HepG2 (cell line): ENCODE results near the gene NXPE3. TPM values are rescaled to one million over a fixed set of nuclear protein-coding genes. Genes with fewer than 3 reads are reported as not detected.

Source experiments
- ATAC-seq: fragments of 200-7000 bp; cut with Tn5 transposase; 3 replicates; pipeline ENCODE4 v1.9.1; 2020; ENCODE audit warnings: mild to moderate bottlenecking, moderate library complexity
- BruUV-seq: library from RNA; stranded (reverse); fragments of 400-500 nt; replicated peaks from 2 replicates; lab custom pipeline; 2021; lab: Mats Ljungman, UMichigan
- CTCF ChIA-PET: fragments of 300-600 bp; formaldehyde crosslinking; extraction: SDS; loops from one replicate; lab custom pipeline; 2021; ENCODE audit warnings: low total read pairs, inconsistent platforms, low intra/inter-chr PET ratio; lab: Yijun Ruan, JAX
- POLR2A ChIA-PET: fragments of 350-600 bp; sonication (Branson Sonifier 250); formaldehyde crosslinking; loops from one replicate; lab custom pipeline; 2020; ENCODE audit warnings: antibody characterized with exemption, inconsistent platforms; lab: Yijun Ruan, JAX
- DNase-seq: peaks from one replicate; pipeline ENCODE4 v3.0.0-alpha.2; 2015; ENCODE audit warnings: low spot score
- FAIRE-seq: peaks from 3 replicates; lab custom pipeline; 2011; peaks lifted over from hg19 to GRCh38; lab: Jason Lieb, UNC
- H2AFZ ChIP-seq: one replicate; pipeline ENCODE4 v1.6.1; 2011; ENCODE audit warnings: low read length, inconsistent platforms
- H3K27ac ChIP-seq: fragments of 300-600 bp; 3 replicates; pipeline ENCODE4 v1.8.0; 2011; ENCODE audit warnings: mixed run types, mild to moderate bottlenecking, mixed read lengths, low read length, inconsistent platforms; ENCODE audit not compliant: insufficient read depth; ENCODE audit errors: extremely low read length
- H3K27me3 ChIP-seq, 2 experiments: fragments of 200-600 bp in 1 of 2; 2 replicates in 1 of 2; 3 replicates in 1 of 2; pipeline versions ENCODE4 v1.6.0 to v1.8.0; 2011; ENCODE audit warnings: low read length in 2 of 2, mild to moderate bottlenecking in 2 of 2, moderate library complexity in 2 of 2, inconsistent platforms in 1 of 2; ENCODE audit not compliant: insufficient read depth in 2 of 2, control insufficient read depth in 1 of 2
- H3K36me3 ChIP-seq, 2 experiments: fragments of 200-600 bp in 1 of 2; replicated peaks in 1 of 2; 2 replicates in 1 of 2; 3 replicates in 1 of 2; pipeline versions ENCODE4 v1.5.1 to v1.8.0; 2011; ENCODE audit warnings: low read length in 2 of 2, inconsistent platforms in 1 of 2; ENCODE audit not compliant: insufficient read depth in 2 of 2, control insufficient read depth in 1 of 2
- H3K4me1 ChIP-seq: 2 replicates; pipeline ENCODE4 v1.5.1; 2012; ENCODE audit warnings: low read length, inconsistent platforms; ENCODE audit not compliant: insufficient read depth
- H3K4me2 ChIP-seq: 2 replicates; pipeline ENCODE4 v1.6.0; 2011; ENCODE audit warnings: low read depth, low read length, inconsistent platforms
- H3K4me3 ChIP-seq, 3 experiments: fragments of 200-600 bp in 1 of 3; sonication (generic), shearing (Covaris generic) in 1 of 3; replicated peaks in 1 of 3; 2 replicates each; pipeline ENCODE4 v1.5.1; 2011 to 2016; ENCODE audit warnings: low read length in 3 of 3, inconsistent platforms in 2 of 3, low read depth in 2 of 3, mild to moderate bottlenecking in 2 of 3, control low read depth in 1 of 3, mixed read lengths in 1 of 3; ENCODE audit not compliant: insufficient read depth in 1 of 3
- H3K79me2 ChIP-seq: one replicate; pipeline ENCODE4 v1.6.1; 2011; ENCODE audit warnings: low read length, inconsistent platforms; ENCODE audit not compliant: insufficient read depth
- H3K9ac ChIP-seq: 2 replicates; pipeline ENCODE4 v1.6.0; 2011; ENCODE audit warnings: mild to moderate bottlenecking, low read depth, low read length, inconsistent platforms; ENCODE audit not compliant: insufficient read depth
- H3K9me3 ChIP-seq: 2 replicates; pipeline ENCODE4 v1.5.1; 2012; ENCODE audit warnings: mild to moderate bottlenecking, low read length
- H4K20me1 ChIP-seq: 2 replicates; pipeline ENCODE4 v1.6.0; 2011; ENCODE audit warnings: inconsistent platforms, mild to moderate bottlenecking, low read length, moderate library complexity; ENCODE audit not compliant: insufficient read depth
- ADNP ChIP-seq: sonication (generic); formaldehyde crosslinking; IDR thresholded peaks from 2 replicates; pipeline ENCODE4 v1.4.0; 2020; ENCODE audit warnings: missing genetic modification reagents
- ASH2L ChIP-seq: fragments of 300-600, 200-600 bp; sonication (generic); IDR thresholded peaks from 2 replicates; pipeline ENCODE4 v1.7.0; 2017; ENCODE audit warnings: low read depth, mild to moderate bottlenecking, moderate library complexity, mixed read lengths, low read length; ENCODE audit not compliant: insufficient read length
- CENPX ChIP-seq: sonication (generic); formaldehyde crosslinking; IDR thresholded peaks from 2 replicates; pipeline ENCODE4 v1.9.0; 2021; ENCODE audit warnings: mild to moderate bottlenecking, missing genetic modification reagents, moderate library complexity
- CTCF ChIP-seq: sonication (generic); formaldehyde crosslinking; IDR thresholded peaks from 2 replicates; pipeline ENCODE4 v1.5.0; 2020; ENCODE audit warnings: mild to moderate bottlenecking, missing genetic modification reagents, moderate library complexity
- ELF1 ChIP-seq: sonication (generic); formaldehyde crosslinking; IDR thresholded peaks from 2 replicates; pipeline ENCODE4 v1.4.0; 2020; ENCODE audit warnings: missing genetic modification reagents
- FOXA1 ChIP-seq, 2 experiments: fragments of 450-650 bp in 1 of 2; sonication (generic) in 1 of 2; formaldehyde crosslinking in 1 of 2; IDR thresholded peaks; 2 replicates each; pipeline versions ENCODE4 v1.4.0 to v1.6.1; 2016 to 2020; ENCODE audit warnings: missing genetic modification reagents in 1 of 2
- FOXA3 ChIP-seq: IDR thresholded peaks from 2 replicates; pipeline ENCODE4 v1.6.1; 2016; ENCODE audit warnings: missing genetic modification reagents, missing compliant biosample characterization
- HNF4A ChIP-seq: sonication (generic); formaldehyde crosslinking; IDR thresholded peaks from 2 replicates; pipeline ENCODE4 v1.4.0; 2020; ENCODE audit warnings: missing genetic modification reagents
- JARID2 ChIP-seq: sonication (generic); formaldehyde crosslinking; IDR thresholded peaks from 2 replicates; pipeline ENCODE4 v1.8.1; 2023; ENCODE audit warnings: missing genetic modification reagents, inconsistent platforms; ENCODE audit not compliant: insufficient replicate concordance
- RAD21 ChIP-seq: fragments of 450-650 bp; formaldehyde crosslinking; IDR thresholded peaks from 2 replicates; pipeline ENCODE4 v1.5.0; 2020; ENCODE audit warnings: mild to moderate bottlenecking
- SMC3 ChIP-seq: IDR thresholded peaks from 2 replicates; pipeline ENCODE4 v1.6.1; 2011; ENCODE audit warnings: low read length, improper control_type of control experiment
- SRSF1 ChIP-seq: fragments of 200-400 bp; formaldehyde crosslinking; optimal IDR thresholded peaks from 2 replicates; pipeline ENCODE3; 2017; ENCODE audit warnings: mild to moderate bottlenecking, low read depth, low read length, moderate library complexity
- SUZ12 ChIP-seq: fragments of 150-350 bp; IDR thresholded peaks from 2 replicates; pipeline ENCODE4 v1.6.1; 2014; ENCODE audit warnings: low read depth, low read length
- XBP1 ChIP-seq: sonication (generic); formaldehyde crosslinking; IDR thresholded peaks from 2 replicates; pipeline ENCODE4 v1.5.0; 2020; ENCODE audit warnings: missing genetic modification reagents
- ZNF17 ChIP-seq: sonication (generic); formaldehyde crosslinking; IDR thresholded peaks from 2 replicates; pipeline ENCODE4 v1.5.0; 2020; ENCODE audit warnings: mild to moderate bottlenecking, missing genetic modification reagents
- ZNF354B ChIP-seq: sonication (generic); formaldehyde crosslinking; IDR thresholded peaks from 2 replicates; pipeline ENCODE4 v1.8.0; 2022; ENCODE audit warnings: mild to moderate bottlenecking, missing genetic modification reagents
- ZNF580 ChIP-seq: IDR thresholded peaks from 2 replicates; pipeline ENCODE4 v1.6.1; 2016; ENCODE audit warnings: low read depth, borderline replicate concordance
- WGBS: methylation state at CpG from one replicate; pipeline ENCODE4 v1.1.6; 2017; ENCODE audit warnings: low lambda C conversion rate; 5-methylcytosine and 5-hydroxymethylcytosine counted together
- in situ Hi-C: cut with HindIII; loops from 2 replicates; pipeline ENCODE4 v1.10.0; 2017; ENCODE audit warnings: low pct_unique_long_range_greater_than_20kb; ENCODE audit not compliant: extremely low pct_ligation_motif_present
- intact Hi-C: fragments of 100-400 bp; cut with micrococcal nuclease; formaldehyde crosslinking; loops from one replicate; pipeline ENCODE4 v1.10.0; 2022; ENCODE audit not compliant: unreplicated experiment
- polyA plus RNA-seq, 8 experiments: library from polyadenylated mRNA; depleted of rRNA in 3 of 8; stranded (reverse) in 7 of 8; unstranded in 1 of 8; fragments of >200 nt; fragmentation: Illumina TruSeq in 4 of 8; extraction: Trizol in 4 of 8; gene quantifications; 2 replicates each; pipeline versions ENCODE4 v1.2.1 to v1.2.3, GENCODE V29; 2011 to 2016; ENCODE audit warnings: low read depth in 4 of 8, missing spikeins in 1 of 8, mixed read lengths in 1 of 8; ENCODE audit not compliant: insufficient read depth in 1 of 8
- total RNA-seq, 5 experiments: library from RNA; depleted of rRNA; stranded (reverse); fragments of >200 nt; fragmentation: Illumina TruSeq; extraction: Trizol; gene quantifications; 2 replicates each; pipeline ENCODE4 v1.2.3, GENCODE V29; 2016; ENCODE audit warnings: low read depth in 1 of 5
- TF ChIP-seq, protein P1 (sequence below): sonication (generic); formaldehyde crosslinking; IDR thresholded peaks from 2 replicates; pipeline ENCODE4 v1.5.1; 2020; ENCODE audit warnings: mild to moderate bottlenecking, missing genetic modification reagents

NXPE3 gene
- total and polyA plus RNA-seq, 2 of the 13 experiments (the other 11 are each of a cell fraction or from before 2014, with no cell fraction given), result 3.5 to 4.7 TPM

GRCh38 chr3:101803173-101803782, 24.3 kb downstream of the NXPE3 start:
- ChIA-PET CTCF (interaction anchor here (1.7 kb wide), 1 partner anchor 422 kb away, joined by 8 read pairs; no protein-coding TSS in a partner anchor), POLR2A (interaction anchor here (0.5 kb wide), 1 partner anchor 12 kb away, joined by 3 read pairs; no protein-coding TSS in a partner anchor)
- 0 out of 5 replicates have a peak, but pooled peaks cover 0 to 2% of the 10 kb centered on the region in 2 experiments for H3K36me3 ChIP-seq
- peak; percentile 98 for ATAC-seq
- H3K27me3 ChIP-seq, result no peaks in the 10 kb centered on the region
- H3K9ac ChIP-seq, result no peak overlapping the region
- H4K20me1 ChIP-seq, result no peaks in the 10 kb centered on the region
- H3K4me3 ChIP-seq, result no peak overlapping the region
- 80% methylated on average over 9 of the region's 9 CpGs for WGBS
- in situ Hi-C loops (loop anchor here (10.0 kb wide), 1 partner anchor 732 kb away; no protein-coding TSS in a partner anchor), intact Hi-C loops (loop anchor here (1.0 to 10.0 kb wide), 4 partner anchors 108 to 733 kb away; no protein-coding TSS in a partner anchor)
- no peaks in the 10 kb centered on the region for H3K9me3 ChIP-seq
- H2AFZ ChIP-seq, result no peak overlapping the region
- DNase-seq, result peak; percentile 74
- H3K27ac ChIP-seq, result no peak overlapping the region
- no TSS peak for BruUV-seq
- no peaks in the 10 kb centered on the region for H3K79me2 ChIP-seq
- FAIRE-seq, result peak; percentile 72
- peaks cover 27% of the 10 kb centered on the region for H3K4me1 ChIP-seq
- H3K4me2 ChIP-seq, result no peak overlapping the region
- TF ChIP-seq XBP1 (CRISPR knock-in tag), result no peak
- TF ChIP-seq CENPX (CRISPR knock-in tag), result no peak
- no peak for TF ChIP-seq ZNF580
- TF ChIP-seq SRSF1, result no peak
- peak; percentile 44; the same call in 1 of the 2 replicates for TF ChIP-seq RAD21 (CRISPR knock-in tag)
- no peak for TF ChIP-seq ADNP (CRISPR knock-in tag)
- no peak for TF ChIP-seq HNF4A (CRISPR knock-in tag)
- TF ChIP-seq, protein P1, sequence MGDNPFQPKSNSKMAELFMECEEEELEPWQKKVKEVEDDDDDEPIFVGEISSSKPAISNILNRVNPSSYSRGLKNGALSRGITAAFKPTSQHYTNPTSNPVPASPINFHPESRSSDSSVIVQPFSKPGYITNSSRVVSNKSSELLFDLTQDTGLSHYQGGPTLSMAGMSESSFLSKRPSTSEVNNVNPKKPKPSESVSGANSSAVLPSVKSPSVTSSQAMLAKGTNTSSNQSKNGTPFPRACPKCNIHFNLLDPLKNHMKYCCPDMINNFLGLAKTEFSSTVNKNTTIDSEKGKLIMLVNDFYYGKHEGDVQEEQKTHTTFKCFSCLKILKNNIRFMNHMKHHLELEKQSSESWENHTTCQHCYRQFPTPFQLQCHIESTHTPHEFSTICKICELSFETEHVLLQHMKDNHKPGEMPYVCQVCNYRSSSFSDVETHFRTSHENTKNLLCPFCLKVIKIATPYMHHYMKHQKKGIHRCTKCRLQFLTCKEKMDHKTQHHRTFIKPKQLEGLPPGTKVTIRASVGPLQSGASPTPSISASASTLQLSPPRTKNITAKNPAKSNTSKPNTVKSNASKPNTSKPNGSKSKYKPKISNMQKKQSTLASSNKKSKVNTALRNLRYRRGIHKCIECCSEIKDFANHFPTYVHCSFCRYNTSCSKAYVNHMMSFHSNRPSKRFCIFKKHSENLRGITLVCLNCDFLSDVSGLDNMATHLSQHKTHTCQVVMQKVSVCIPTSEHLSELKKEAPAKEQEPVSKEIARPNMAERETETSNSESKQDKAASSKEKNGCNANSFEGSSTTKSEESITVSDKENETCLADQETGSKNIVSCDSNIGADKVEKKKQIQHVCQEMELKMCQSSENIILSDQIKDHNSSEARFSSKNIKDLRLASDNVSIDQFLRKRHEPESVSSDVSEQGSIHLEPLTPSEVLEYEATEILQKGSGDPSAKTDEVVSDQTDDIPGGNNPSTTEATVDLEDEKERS (CRISPR knock-in tag), result 0 out of 2 replicates have a peak, but pooled peaks have one; percentile 27
- no peak for TF ChIP-seq ZNF17 (CRISPR knock-in tag)
- peak; percentile 73 for TF ChIP-seq CTCF (CRISPR knock-in tag)
- TF ChIP-seq ELF1 (CRISPR knock-in tag), result no peak
- TF ChIP-seq FOXA1 (IDR thresholded peaks at IDR 0.05), result no peak
- peak; percentile 65; the same call in 1 of the 2 replicates for TF ChIP-seq FOXA1 (CRISPR knock-in tag; IDR thresholded peaks at IDR 0.05)
- no peak for TF ChIP-seq JARID2 (CRISPR knock-in tag)
- no peak for TF ChIP-seq ZNF354B (CRISPR knock-in tag)
- no peak for TF ChIP-seq SUZ12
- no peak for TF ChIP-seq ASH2L
- TF ChIP-seq SMC3, result peak; percentile 52; the same call in 1 of the 2 replicates
- TF ChIP-seq FOXA3 (CRISPR knock-in tag), result peak; percentile 66
